Sigmoid colon (tissue), 4 donors: ENCODE results near the gene TEX48.

Experiments
- CTCF ChIP-seq, 4 experiments: fragments of 450-650 bp in 3 of 4; fragments of 200-600 bp in 1 of 4; IDR thresholded peaks; one replicate each; pipeline ENCODE4 v1.5.1; 2016 to 2019; ENCODE audit warnings: antibody characterized with exemption in 4 of 4, mild to moderate bottlenecking in 3 of 4, moderate library complexity in 2 of 4
- EP300 ChIP-seq, 4 donors: sonication (generic); formaldehyde crosslinking; IDR thresholded peaks; one replicate each; pipeline ENCODE4 v1.6.1; 2017; ENCODE audit warnings: antibody characterized with exemption in 4 of 4
- POLR2A ChIP-seq, 2 donors: fragments of 450-650 bp; IDR thresholded peaks; one replicate each; pipeline ENCODE4 v1.6.1; 2016; ENCODE audit warnings: antibody characterized with exemption in 2 of 2, mild to moderate bottlenecking in 2 of 2, moderate library complexity in 2 of 2

- TF ChIP-seq CTCF (IDR thresholded peaks at IDR 0.05), result no peak
- no peak for TF ChIP-seq EP300 (IDR thresholded peaks at IDR 0.05)
- no peak for TF ChIP-seq POLR2A (IDR thresholded peaks at IDR 0.05)
These were observed 2.0 kb upstream of the TEX48 start for GRCh38 chr9:114684036-114684435.
